Tibial artery (tissue), 4 donors: ENCODE measurements around the gene NLRC5.

Experiments used
- DNase-seq, 2 donors: peaks; one replicate each; pipeline ENCODE4 v3.0.0-alpha.2; 2019
- H3K27ac ChIP-seq, 2 donors: fragments of 200-600 bp; sonication (generic) in 1 of 2; 1 replicate in 1 of 2; 2 replicates in 1 of 2; pipeline ENCODE4 v1.5.1; 2018 to 2019; ENCODE audit warnings: mild to moderate bottlenecking in 1 of 2
- H3K27me3 ChIP-seq, 2 donors: fragments of 200-600 bp; sonication (generic) in 1 of 2; one replicate each; pipeline versions ENCODE4 v1.5.1 to v1.6.0; 2016 to 2019
- H3K36me3 ChIP-seq, 3 donors: fragments of 200-600 bp; sonication (generic) in 2 of 3; one replicate each; pipeline ENCODE4 v1.5.1; 2016 to 2019; ENCODE audit warnings: mild to moderate bottlenecking in 2 of 3
- H3K4me1 ChIP-seq, 4 donors: fragments of 200-600 bp; sonication (generic) in 2 of 4; 1 replicate in 3 of 4; 2 replicates in 1 of 4; pipeline ENCODE4 v1.5.1; 2016 to 2019
- H3K4me3 ChIP-seq, 2 donors: fragments of 200-600 bp; sonication (generic) in 1 of 2; 1 replicate in 1 of 2; 2 replicates in 1 of 2; pipeline ENCODE4 v1.5.1; 2018 to 2019; ENCODE audit warnings: mild to moderate bottlenecking in 2 of 2
- H3K9me3 ChIP-seq, 3 donors: fragments of 200-600 bp; sonication (generic) in 1 of 3; one replicate each; pipeline ENCODE4 v1.5.1; 2016 to 2019
- intact Hi-C: fragments of 100-400 bp; cut with DNase I; formaldehyde crosslinking; loops from one replicate; pipeline ENCODE4 v1.15.0; 2023; ENCODE audit warnings: low total_unique reads
- TF ChIP-seq, protein P1 (sequence below), 2 experiments: fragments of 200-600 bp in 1 of 2; fragments of 450-650 bp in 1 of 2; IDR thresholded peaks; one replicate each; pipeline ENCODE4 v1.5.1; 2017 to 2019; ENCODE audit warnings: antibody characterized with exemption in 2 of 2, mild to moderate bottlenecking in 1 of 2, moderate library complexity in 1 of 2

NLRC5 gene

GRCh38 chr16:56988948-56989945 lies at the start of gene NLRC5:
TSS of gene NLRC5 (plus strand) at chr16:56989557. CDS start at chr16:57020713, 31,156 bp downstream.
- intact Hi-C loops = loop anchor here (5.0 kb wide), 1 partner anchor 57 kb away; the partner anchor contains the start of gene HERPUD1
- Histone ChIP-seq H3K4me3 (peak within 1 kb of the TSS; percentile 70 to 80), H3K27me3 (no peaks in the 10 kb centered on the region), H3K36me3 (no peaks in the 10 kb centered on the region), H3K9me3 (no peaks in the 10 kb centered on the region), H3K27ac (peak within 1 kb of the TSS; percentile 90 to 91), H3K4me1 (peaks cover 0 to 64% (median 36%) of the 10 kb centered on the region in 4 donors)
- DNase-seq = peak; percentile 89 to 93
- TF ChIP-seq, protein P1, sequence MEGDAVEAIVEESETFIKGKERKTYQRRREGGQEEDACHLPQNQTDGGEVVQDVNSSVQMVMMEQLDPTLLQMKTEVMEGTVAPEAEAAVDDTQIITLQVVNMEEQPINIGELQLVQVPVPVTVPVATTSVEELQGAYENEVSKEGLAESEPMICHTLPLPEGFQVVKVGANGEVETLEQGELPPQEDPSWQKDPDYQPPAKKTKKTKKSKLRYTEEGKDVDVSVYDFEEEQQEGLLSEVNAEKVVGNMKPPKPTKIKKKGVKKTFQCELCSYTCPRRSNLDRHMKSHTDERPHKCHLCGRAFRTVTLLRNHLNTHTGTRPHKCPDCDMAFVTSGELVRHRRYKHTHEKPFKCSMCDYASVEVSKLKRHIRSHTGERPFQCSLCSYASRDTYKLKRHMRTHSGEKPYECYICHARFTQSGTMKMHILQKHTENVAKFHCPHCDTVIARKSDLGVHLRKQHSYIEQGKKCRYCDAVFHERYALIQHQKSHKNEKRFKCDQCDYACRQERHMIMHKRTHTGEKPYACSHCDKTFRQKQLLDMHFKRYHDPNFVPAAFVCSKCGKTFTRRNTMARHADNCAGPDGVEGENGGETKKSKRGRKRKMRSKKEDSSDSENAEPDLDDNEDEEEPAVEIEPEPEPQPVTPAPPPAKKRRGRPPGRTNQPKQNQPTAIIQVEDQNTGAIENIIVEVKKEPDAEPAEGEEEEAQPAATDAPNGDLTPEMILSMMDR (IDR thresholded peaks at IDR 0.05) = no peak

GRCh38 chr16:56939801-56940200 lies 49.6 kb upstream of the NLRC5 start:
- peak in 1 of 2 donors; percentile 23 for DNase-seq
- intact Hi-C loops = loop anchor here (5.0 kb wide), 1 partner anchor 72 kb away; the partner anchor contains the start of gene SLC12A3
- H3K27ac ChIP-seq = no peak overlapping the region
- peaks cover 0 to 34% (median 14%) of the 10 kb centered on the region in 4 donors for H3K4me1 ChIP-seq
- peaks cover 93 to 99% (median 98%) of the 10 kb centered on the region in 3 donors for H3K36me3 ChIP-seq
- no peaks in the 10 kb centered on the region for H3K9me3 ChIP-seq
- no peaks in the 10 kb centered on the region for H3K27me3 ChIP-seq
- H3K4me3 ChIP-seq = no peak overlapping the region
- TF ChIP-seq, protein P1 (IDR thresholded peaks at IDR 0.05) = no peak

GRCh38 chr16:56941092-56941491 lies 48.3 kb upstream of the NLRC5 start:
- no peaks in the 10 kb centered on the region for H3K27me3 ChIP-seq
- intact Hi-C loops = no loop called here
- TF ChIP-seq, protein P1 (IDR thresholded peaks at IDR 0.05) = no peak
- no peak overlapping the region for H3K27ac ChIP-seq
- no peaks in the 10 kb centered on the region for H3K9me3 ChIP-seq
- H3K36me3 ChIP-seq = peaks cover 92 to 97% (median 96%) of the 10 kb centered on the region in 3 donors
- no peak overlapping the region for H3K4me3 ChIP-seq
- peaks cover 3 to 34% (median 10%) of the 10 kb centered on the region in 4 donors for H3K4me1 ChIP-seq
- no peak for DNase-seq

DNA sequence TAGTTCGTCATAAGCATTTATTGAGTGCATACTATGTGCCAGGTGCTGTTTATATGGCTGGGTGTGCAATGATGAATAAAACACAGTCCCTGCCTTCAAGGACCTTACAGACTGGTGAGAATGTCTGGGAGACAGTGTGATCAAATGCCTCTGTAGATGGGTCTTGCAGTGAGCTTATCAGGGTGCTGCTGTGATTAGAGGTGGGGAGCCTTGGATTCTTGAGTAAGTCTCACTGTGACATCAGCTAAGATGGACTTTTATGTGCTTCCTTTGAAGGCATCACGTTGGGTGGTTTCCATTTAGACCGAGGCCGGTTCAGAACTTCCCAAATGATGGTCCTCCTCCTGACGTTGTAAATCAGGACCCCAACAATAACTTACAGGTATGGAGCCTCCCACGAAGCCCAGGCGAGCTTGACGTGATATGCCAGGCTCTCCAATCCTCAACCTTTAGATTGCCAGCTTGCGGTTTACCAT lies 47.5 kb upstream of the NLRC5 start:
- H3K9me3 ChIP-seq = no peaks in the 10 kb centered on the region
- peak in 1 of 2 donors; percentile 35 for DNase-seq
- H3K27me3 ChIP-seq = no peaks in the 10 kb centered on the region
- peaks cover 3 to 34% (median 9%) of the 10 kb centered on the region in 4 donors for H3K4me1 ChIP-seq
- H3K36me3 ChIP-seq = peaks cover 84 to 97% (median 95%) of the 10 kb centered on the region in 3 donors
- no peak overlapping the region for H3K27ac ChIP-seq
- no peak overlapping the region for H3K4me3 ChIP-seq
- TF ChIP-seq, protein P1 (IDR thresholded peaks at IDR 0.05) = no peak
- intact Hi-C loops = no loop called here

DNA sequence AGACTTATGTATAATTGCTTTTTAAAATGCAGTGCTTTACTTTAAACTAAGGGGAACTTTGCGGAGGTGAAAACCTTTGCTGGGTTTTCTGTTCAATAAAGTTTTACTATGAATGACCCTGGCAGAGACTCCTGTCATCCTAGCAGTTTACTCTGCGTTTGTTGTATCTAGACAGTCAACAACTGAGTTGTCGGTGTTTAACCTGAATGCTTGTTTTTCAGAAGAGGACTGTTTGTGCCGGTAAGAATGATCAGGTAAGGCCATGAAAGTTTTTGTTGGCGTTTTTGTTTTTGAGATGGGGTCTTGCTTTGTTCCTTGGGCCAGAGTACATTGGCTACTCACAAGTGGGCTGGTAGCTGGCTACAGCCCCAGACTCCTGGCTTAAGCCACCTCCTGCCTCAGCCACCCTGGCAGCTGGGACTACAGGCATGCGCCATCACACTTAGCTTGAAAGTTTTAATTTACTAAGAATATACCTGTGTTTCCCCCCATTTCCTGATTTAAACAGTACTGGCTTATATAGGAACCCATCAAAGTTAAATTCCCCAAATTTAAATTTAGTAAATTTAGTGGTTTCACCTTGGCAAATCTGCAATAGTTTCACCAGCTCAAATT lies 45.5 kb upstream of the NLRC5 start:
- TF ChIP-seq, protein P1 (IDR thresholded peaks at IDR 0.05) = no peak
- Histone ChIP-seq H3K36me3 (peaks cover 64 to 90% (median 75%) of the 10 kb centered on the region in 3 donors), H3K27ac (no peak overlapping the region), H3K27me3 (no peaks in the 10 kb centered on the region), H3K4me3 (no peak overlapping the region), H3K4me1 (peaks cover 3 to 26% (median 9%) of the 10 kb centered on the region in 4 donors), H3K9me3 (no peaks in the 10 kb centered on the region)
- peak in 1 of 2 donors; percentile 31 for DNase-seq
- intact Hi-C loops = no loop called here
